Left ventricle myocardium inferior (tissue), 1 donor: ENCODE results near the gene RPL41. TPM values are rescaled to one million over a fixed set of nuclear protein-coding genes. Genes with fewer than 3 reads are reported as not detected.
"Not testable (repeated sequence)": the region's sequence is repeated elsewhere in the genome, so short reads cannot be mapped to it uniquely, and the experiment has no call there.

Experiments
- DNase-seq: peaks from one replicate; pipeline ENCODE4 v3.0.0-alpha.2; 2020
- H3K27ac ChIP-seq: fragments of 200-600 bp; replicated peaks from 2 replicates; pipeline ENCODE4 v1.8.0; 2021
- H3K27me3 ChIP-seq: fragments of 200-600 bp; 2 replicates; pipeline ENCODE4 v1.8.0; 2021; ENCODE audit warnings: low read depth
- H3K36me3 ChIP-seq: fragments of 200-600 bp; 2 replicates; pipeline ENCODE4 v1.8.0; 2021
- H3K4me1 ChIP-seq: fragments of 200-600 bp; 2 replicates; pipeline ENCODE4 v1.8.0; 2021
- H3K4me3 ChIP-seq: fragments of 200-600 bp; 2 replicates; pipeline ENCODE4 v1.8.0; 2021; ENCODE audit warnings: mild to moderate bottlenecking, moderate library complexity
- H3K9me3 ChIP-seq: fragments of 200-600 bp; replicated peaks from 2 replicates; pipeline ENCODE4 v1.8.0; 2021
- CTCF ChIP-seq: fragments of 200-600 bp; IDR thresholded peaks from 2 replicates; pipeline ENCODE4 v1.8.0; 2021; ENCODE audit warnings: antibody characterized with exemption, mild to moderate bottlenecking, borderline replicate concordance
- intact Hi-C: fragments of 100-400 bp; cut with micrococcal nuclease; formaldehyde crosslinking; loops from one replicate; pipeline ENCODE4 v1.11.0; 2022
- total RNA-seq: library from RNA; stranded (reverse); fragmentation: NEBNext Ultra II Directional; extraction: Animal tissue kit (Norgen Biotek cat#: 25700); gene quantifications from one replicate; pipeline ENCODE4 v1.2.1, GENCODE V29; 2021
- donor health status: DM: no; HTN: yes; CAD: no; lungs with severe emphysema.

The RPL41 gene
- total RNA-seq, 1 donor from 2014 or later = 1,892 TPM

- intact Hi-C loops = no loop called here
These were observed 37.9 kb downstream of the RPL41 start for GRCh38 chr12:56154246-56154771.

GRCh38 chr12:56154818-56155217, 38.4 kb downstream of the RPL41 start:
- Histone ChIP-seq H3K36me3 (peaks cover 5% of the 10 kb centered on the region), H3K4me1 (peaks cover 54% of the 10 kb centered on the region), H3K9me3 (no peaks in the 10 kb centered on the region), H3K27ac (no peak overlapping the region), H3K4me3 (no peak overlapping the region), H3K27me3 (no peaks in the 10 kb centered on the region)
- intact Hi-C loops = loop anchor here (5.0 kb wide), 1 partner anchor 38 kb away; the partner anchor contains the start of genes RPL41 and ZC3H10
- no peak for TF ChIP-seq CTCF
- no peak for DNase-seq

More at GRCh38 chr12:56154246-56154771, 37.9 kb downstream of the RPL41 start:
- Histone ChIP-seq H3K9me3 (no peaks in the 10 kb centered on the region), H3K36me3 (peaks cover under 1% of the 10 kb centered on the region), H3K4me3 (no peak overlapping the region), H3K27me3 (no peaks in the 10 kb centered on the region), H3K4me1 (peaks cover 49% of the 10 kb centered on the region), H3K27ac (no peak overlapping the region)
- TF ChIP-seq CTCF = no peak
- DNase-seq = no peak

GRCh38 chr12:56155256-56155845, 38.9 kb downstream of the RPL41 start:
- TF ChIP-seq CTCF = no peak
- no peaks in the 10 kb centered on the region for H3K9me3 ChIP-seq
- intact Hi-C loops = loop anchor here (5.0 kb wide), 1 partner anchor 38 kb away; the partner anchor contains the start of genes RPL41 and ZC3H10
- DNase-seq = no peak
- H3K27me3 ChIP-seq = no peaks in the 10 kb centered on the region
- H3K27ac ChIP-seq = no peak overlapping the region
- H3K4me3 ChIP-seq = no peak overlapping the region
- H3K36me3 ChIP-seq = peaks cover 11% of the 10 kb centered on the region
- peaks cover 59% of the 10 kb centered on the region for H3K4me1 ChIP-seq

- H3K9me3 ChIP-seq, H3K27me3 ChIP-seq, DNase-seq: not testable (repeated sequence)
- Histone ChIP-seq H3K4me1 (peaks cover 60% of the 10 kb centered on the region), H3K4me3 (peak overlapping the region; percentile 75), H3K27ac (peak overlapping the region; percentile 96), H3K36me3 (peaks cover 23% of the 10 kb centered on the region)
- intact Hi-C loops = loop anchor here (5.0 kb wide), 1 partner anchor 39 kb away; the partner anchor contains the start of genes RPL41 and ZC3H10
These were observed 40.2 kb downstream of the RPL41 start for GRCh38 chr12:56156464-56157200.

- peaks cover 63% of the 10 kb centered on the region for H3K4me1 ChIP-seq
- no peaks in the 10 kb centered on the region for H3K27me3 ChIP-seq
- DNase-seq = peak; percentile 74
- H3K36me3 ChIP-seq = peaks cover 31% of the 10 kb centered on the region
- H3K9me3 ChIP-seq = no peaks in the 10 kb centered on the region
- peak overlapping the region; percentile 75 for H3K4me3 ChIP-seq
- H3K27ac ChIP-seq = peak overlapping the region; percentile 96
- peak; percentile 73 for TF ChIP-seq CTCF
- intact Hi-C loops = loop anchor here (5.0 kb wide), 1 partner anchor 40 kb away; the partner anchor contains the start of genes RPL41 and ZC3H10
These were observed 41.0 kb downstream of the RPL41 start for GRCh38 chr12:56157201-56158028.
